Spleen (tissue), 11 donors: ENCODE data around the gene PDE3A. TPM values are rescaled to one million over a fixed set of nuclear protein-coding genes. Genes with fewer than 3 reads are reported as not detected.

Experiments used
- DNase-seq: peaks from one replicate; pipeline ENCODE4 v3.0.0-alpha.2; 2020
- H3K27ac ChIP-seq, 8 donors: fragments of 200-600 bp; sonication (generic) in 7 of 8; 1 replicate in 4 of 8; 2 replicates in 4 of 8; pipeline versions ENCODE4 v1.5.0 to v1.8.0; 2016 to 2021; ENCODE audit warnings: inconsistent platforms in 4 of 8, mild to moderate bottlenecking in 4 of 8, moderate library complexity in 1 of 8
- H3K27me3 ChIP-seq, 7 donors: fragments of 200-600 bp; sonication (generic) in 6 of 7; replicated peaks in 1 of 7; 1 replicate in 4 of 7; 2 replicates in 3 of 7; pipeline versions ENCODE4 v1.5.0 to v1.8.0; 2016 to 2021; ENCODE audit warnings: inconsistent platforms in 3 of 7, mild to moderate bottlenecking in 1 of 7
- H3K36me3 ChIP-seq, 6 donors: fragments of 200-600 bp; sonication (generic) in 5 of 6; 1 replicate in 4 of 6; 2 replicates in 2 of 6; pipeline versions ENCODE4 v1.5.0 to v1.8.0; 2016 to 2021; ENCODE audit warnings: inconsistent platforms in 2 of 6
- H3K4me1 ChIP-seq, 6 donors: fragments of 200-600 bp; sonication (generic) in 5 of 6; 1 replicate in 3 of 6; 2 replicates in 3 of 6; pipeline versions ENCODE4 v1.5.0 to v1.8.0; 2016 to 2021; ENCODE audit warnings: inconsistent platforms in 3 of 6
- H3K4me3 ChIP-seq, 8 donors: fragments of 200-600 bp; sonication (generic) in 7 of 8; 1 replicate in 4 of 8; 2 replicates in 4 of 8; pipeline versions ENCODE4 v1.5.0 to v1.8.0; 2016 to 2021; ENCODE audit warnings: inconsistent platforms in 4 of 8, mild to moderate bottlenecking in 4 of 8, moderate library complexity in 2 of 8
- H3K9me3 ChIP-seq, 8 donors: fragments of 200-600 bp; sonication (generic) in 7 of 8; 1 replicate in 4 of 8; 2 replicates in 4 of 8; pipeline versions ENCODE4 v1.5.0 to v1.8.0; 2016 to 2021; ENCODE audit warnings: inconsistent platforms in 4 of 8
- CTCF ChIP-seq, 11 experiments: fragments of 200-600 bp in 7 of 11; fragments of 450-650 bp in 4 of 11; sonication (generic) in 4 of 11; IDR thresholded peaks in 8 of 11; conservative IDR thresholded peaks in 3 of 11; 1 replicate in 7 of 11; 2 replicates in 4 of 11; pipeline versions ENCODE4 v1.4.0 to v1.8.0; 2016 to 2021; ENCODE audit warnings: antibody characterized with exemption in 11 of 11, inconsistent platforms in 4 of 11, mild to moderate bottlenecking in 1 of 11
- POLR2A ChIP-seq, 3 donors: fragments of 450-650 bp; IDR thresholded peaks; one replicate each; pipeline ENCODE4 v1.5.1; 2017; ENCODE audit warnings: antibody characterized with exemption in 3 of 3, mild to moderate bottlenecking in 1 of 3
- POLR2AphosphoS5 ChIP-seq, 3 donors: sonication (generic); formaldehyde crosslinking; IDR thresholded peaks; one replicate each; pipeline ENCODE4 v1.5.1; 2017; ENCODE audit warnings: antibody characterized with exemption in 3 of 3
- WGBS, 5 donors: extraction: QIAGEN DNeasy Blood & Tissue Kit in 3 of 5; methylation state at CpG; one replicate each; pipeline versions ENCODE4 v1.1.5 to v1.1.7; 2013 to 2018; 5-methylcytosine and 5-hydroxymethylcytosine counted together
- intact Hi-C: fragments of 100-400 bp; cut with DNase I; formaldehyde crosslinking; loops from one replicate; pipeline ENCODE4 v1.15.0; 2023; ENCODE audit warnings: low total_unique reads
- polyA plus RNA-seq, 3 donors: library from polyadenylated mRNA; stranded (reverse); fragments of 200-250 nt; gene quantifications; one replicate each; pipeline ENCODE4 v1.2.1, GENCODE V29; 2013
- total RNA-seq, 7 donors: library from RNA; depleted of rRNA in 3 of 7; stranded (reverse); fragments of >200 nt in 3 of 7; fragmentation: NEBNext Ultra II Directional in 4 of 7; extraction: Animal tissue kit (Norgen Biotek cat#: 25700) in 4 of 7; gene quantifications; one replicate each; pipeline versions ENCODE4 v1.1.0 to v1.2.1, GENCODE V29; 2016 to 2021
- donor health status: healthy with polysubstance abuse.
- donor health status: DM: no; HTN: no; CAD: no; lungs with moderate emphysema.
- donor health status: DM: no; HTN: no; CAD: no.
- donor health status: Bipolar disorder and iron deficiency.
- donor health status: healthy.
- donor health status: DM: no; HTN: no; CAD: no.
- donor health status: DM: yes; HTN: yes; CAD: no.

Gene PDE3A
- total and polyA plus RNA-seq, 10 donors, result 0.57 to 10.1 (median 7.5) TPM

DNA sequence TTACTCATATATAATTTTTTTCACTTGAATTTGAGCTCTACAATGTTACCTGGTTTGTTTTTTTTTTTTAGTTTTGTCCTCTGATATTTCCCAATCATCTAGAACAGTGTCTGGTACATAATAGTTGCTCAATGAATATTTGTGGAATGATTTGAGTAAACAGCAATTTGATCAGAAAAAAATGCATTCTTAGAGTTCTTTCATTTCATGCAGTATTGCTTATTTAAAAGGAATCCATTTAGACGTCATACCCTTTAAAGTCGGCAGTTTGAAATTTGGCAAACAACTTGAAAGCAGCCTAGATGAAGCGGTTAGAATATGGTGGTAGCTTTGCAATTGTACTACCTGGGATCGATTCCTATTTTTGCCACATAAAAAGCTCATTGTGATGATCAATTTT lies 140.0 kb downstream of the PDE3A start:
- no peak for TF ChIP-seq POLR2A (IDR thresholded peaks at IDR 0.05)
- TF ChIP-seq CTCF (IDR thresholded peaks at IDR 0.05 in 8 of 11, conservative IDR thresholded peaks at IDR 0.05 in 3 of 11), result no peak
- TF ChIP-seq POLR2AphosphoS5 (IDR thresholded peaks at IDR 0.05), result no peak
- WGBS, 5 donors, result 84 to 94% (median 91%) methylated on average over 4 of the region's 4 CpGs
- Histone ChIP-seq H3K36me3 (no peaks in the 10 kb centered on the region), H3K9me3 (no peaks in the 10 kb centered on the region), H3K4me1 (no peaks in the 10 kb centered on the region), H3K27me3 (no peaks in the 10 kb centered on the region), H3K4me3 (no peak overlapping the region), H3K27ac (no peak overlapping the region)
- intact Hi-C loops, result no loop called here
- DNase-seq, result no peak

DNA sequence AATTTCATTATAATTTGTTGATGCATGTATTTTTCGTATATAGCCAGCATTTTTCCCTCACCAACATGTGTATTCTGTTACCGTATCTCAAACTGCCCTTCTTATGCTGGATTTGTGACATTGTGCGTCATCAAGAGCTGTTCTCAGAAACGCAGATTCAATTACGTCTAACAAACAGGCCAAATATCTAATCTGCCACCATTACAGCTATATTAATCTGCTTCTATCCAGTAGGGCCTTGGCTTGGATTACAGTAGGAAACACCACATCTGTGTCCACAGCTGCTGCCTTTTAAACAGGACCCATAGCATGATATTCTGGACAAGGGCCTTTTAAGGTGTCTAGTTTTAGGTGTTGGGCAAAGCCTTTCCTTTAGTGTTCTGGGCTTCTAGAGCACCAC lies 140.6 kb downstream of the PDE3A start:
- 86 to 94% (median 91%) methylated on average over 5 of the region's 5 CpGs for WGBS, 5 donors
- intact Hi-C loops, result no loop called here

GRCh38 chr12:20510811-20511210 lies 142.5 kb downstream of the PDE3A start:
- TF ChIP-seq POLR2AphosphoS5 (IDR thresholded peaks at IDR 0.05), result no peak
- no peak for TF ChIP-seq CTCF (IDR thresholded peaks at IDR 0.05 in 8 of 11, conservative IDR thresholded peaks at IDR 0.05 in 3 of 11)
- TF ChIP-seq POLR2A (IDR thresholded peaks at IDR 0.05), result no peak
- Histone ChIP-seq H3K9me3 (no peaks in the 10 kb centered on the region), H3K27ac (no peak overlapping the region), H3K36me3 (no peaks in the 10 kb centered on the region), H3K4me3 (no peak overlapping the region), H3K4me1 (no peaks in the 10 kb centered on the region), H3K27me3 (no peaks in the 10 kb centered on the region)
- intact Hi-C loops, result no loop called here
- DNase-seq, result no peak
- WGBS, 5 donors, result 56 to 86% (median 66%) methylated on average over 1 of the region's 1 CpG

More for the DNA sequence above, 140.6 kb downstream of the PDE3A start:
- Histone ChIP-seq H3K4me1 (no peaks in the 10 kb centered on the region), H3K9me3 (no peaks in the 10 kb centered on the region), H3K27me3 (no peaks in the 10 kb centered on the region), H3K27ac (no peak overlapping the region), H3K36me3 (no peaks in the 10 kb centered on the region), H3K4me3 (no peak overlapping the region)
- TF ChIP-seq CTCF (IDR thresholded peaks at IDR 0.05 in 8 of 11, conservative IDR thresholded peaks at IDR 0.05 in 3 of 11) (no peak), POLR2A (IDR thresholded peaks at IDR 0.05) (no peak), POLR2AphosphoS5 (IDR thresholded peaks at IDR 0.05) (no peak)
- DNase-seq, result no peak

DNA sequence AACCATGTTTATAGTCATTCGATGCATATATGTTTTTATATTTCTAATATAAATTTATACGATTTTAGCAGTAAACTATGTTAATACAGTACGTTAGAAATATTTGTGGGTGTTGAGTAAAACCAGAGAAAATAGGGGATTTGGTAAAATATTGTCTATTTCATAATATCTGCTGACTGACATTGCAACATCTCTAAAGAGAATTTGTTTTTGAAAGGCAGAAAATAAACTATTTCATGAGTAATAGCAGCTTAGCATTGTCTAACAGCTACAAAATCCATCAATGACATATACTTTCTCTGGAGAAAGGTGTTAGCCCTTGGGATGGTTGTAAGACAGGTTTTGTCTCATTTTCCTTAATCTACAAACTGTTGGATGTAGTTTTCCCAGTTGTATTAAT lies 144.9 kb downstream of the PDE3A start:
- intact Hi-C loops, result no loop called here

More for the DNA sequence above, 144.9 kb downstream of the PDE3A start:
- TF ChIP-seq CTCF (IDR thresholded peaks at IDR 0.05 in 8 of 11, conservative IDR thresholded peaks at IDR 0.05 in 3 of 11), result no peak
- no peak for TF ChIP-seq POLR2AphosphoS5 (IDR thresholded peaks at IDR 0.05)
- Histone ChIP-seq H3K4me3 (no peak overlapping the region), H3K27ac (no peak overlapping the region), H3K27me3 (no peaks in the 10 kb centered on the region), H3K9me3 (no peaks in the 10 kb centered on the region), H3K4me1 (no peaks in the 10 kb centered on the region), H3K36me3 (no peaks in the 10 kb centered on the region)
- 61 to 85% (median 74%) methylated on average over 3 of the region's 3 CpGs for WGBS, 5 donors
- no peak for DNase-seq
